Ecto neural progenitor cell (in vitro differentiated cells): Measurements from ENCODE around the gene MRPS14.

Source experiments
- DNase-seq: peaks from one replicate; pipeline ENCODE4 v3.0.0-alpha.2; 2018; ENCODE audit warnings: low spot score

The MRPS14 gene

GRCh38 chr1:174984952-174985351 lies 38.3 kb downstream of the MRPS14 start:
- no peak for DNase-seq

DNA sequence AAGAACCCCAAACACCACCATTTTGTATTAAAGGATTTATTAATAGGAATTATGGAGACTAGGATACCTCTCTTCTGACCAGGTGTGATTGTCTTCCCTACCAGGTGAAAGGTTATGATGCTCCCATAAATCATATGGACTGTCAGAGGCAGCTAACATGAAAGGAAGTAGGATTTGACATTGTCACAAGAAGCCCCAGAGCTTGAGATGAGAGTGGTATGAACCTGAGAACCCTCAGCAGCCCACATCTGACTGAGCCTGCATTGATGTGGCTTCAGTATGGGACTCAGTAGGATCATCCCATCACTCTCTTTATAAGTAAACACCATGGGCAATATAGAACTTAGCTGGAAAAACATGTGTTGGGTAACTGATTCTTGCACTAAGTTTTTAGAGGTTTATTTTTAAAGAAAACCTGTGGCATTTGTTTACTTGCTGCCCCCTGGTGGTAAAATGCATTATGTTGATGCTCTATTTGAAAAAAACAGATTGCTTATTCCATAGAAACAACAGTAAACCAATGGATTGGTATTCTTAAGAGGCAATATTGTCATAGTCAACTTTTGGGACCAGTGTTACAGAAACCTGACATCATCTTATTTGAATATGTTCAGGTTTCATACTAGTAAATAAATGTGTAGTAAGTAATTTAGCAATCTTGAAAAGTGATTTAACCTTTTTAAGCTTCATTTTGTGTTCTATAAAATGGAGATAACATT lies 40.1 kb downstream of the MRPS14 start:
- DNase-seq, result no peak

- no peak for DNase-seq
These were observed 46.7 kb downstream of the MRPS14 start for GRCh38 chr1:174976436-174977108.

- no peak for DNase-seq
These were observed 47.5 kb downstream of the MRPS14 start for GRCh38 chr1:174975764-174976163.

GRCh38 chr1:174974711-174975119 lies 48.5 kb downstream of the MRPS14 start:
- no peak for DNase-seq

DNA sequence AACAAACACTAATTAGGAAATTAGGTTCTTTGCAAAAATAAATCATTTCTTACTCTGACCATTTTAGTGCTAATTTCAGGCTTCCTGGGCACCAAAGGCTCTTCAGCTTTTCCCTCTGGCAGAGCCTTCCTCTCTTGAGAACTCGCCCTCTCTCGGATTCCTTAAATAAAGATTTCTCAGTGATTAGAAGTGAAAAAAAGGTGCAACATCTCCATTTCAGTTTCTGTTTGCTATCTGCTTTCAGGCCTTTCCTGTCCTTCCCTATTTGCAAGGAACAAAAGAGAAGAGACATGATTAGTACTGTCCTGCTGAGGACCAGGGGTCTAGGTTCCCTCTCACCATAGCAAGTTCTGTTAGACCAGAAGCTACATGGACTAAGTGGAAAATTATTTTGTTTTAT lies 51.3 kb downstream of the MRPS14 start:
- DNase-seq, result no peak

GRCh38 chr1:174971466-174971865 lies 51.8 kb downstream of the MRPS14 start:
- no peak for DNase-seq

GRCh38 chr1:174969977-174970376 lies 53.2 kb downstream of the MRPS14 start:
- no peak for DNase-seq

DNA sequence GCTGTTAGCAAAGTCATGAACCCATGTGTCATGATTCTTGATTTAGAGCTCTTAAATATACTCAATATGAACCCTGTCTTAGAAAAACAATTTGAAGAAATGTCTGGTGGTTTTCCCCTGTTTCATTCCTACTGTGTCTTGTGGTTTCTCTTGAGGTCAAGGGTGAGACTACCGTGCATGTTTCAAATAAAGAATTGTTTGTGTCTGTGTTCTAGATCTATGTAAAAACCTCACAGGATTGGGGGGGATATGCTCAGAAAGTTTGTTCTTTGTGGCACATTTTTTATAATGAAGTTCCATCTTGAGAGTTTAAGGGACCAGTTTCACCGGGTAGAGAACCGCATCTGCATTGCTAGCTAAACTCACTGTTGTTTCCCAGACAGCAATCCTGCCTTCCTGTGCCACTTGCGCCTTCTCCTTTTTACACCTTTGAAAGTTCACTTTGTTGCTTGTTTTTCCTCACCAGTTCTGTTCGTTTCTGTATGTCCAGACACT lies 54.4 kb downstream of the MRPS14 start:
- DNase-seq, result no peak

DNA sequence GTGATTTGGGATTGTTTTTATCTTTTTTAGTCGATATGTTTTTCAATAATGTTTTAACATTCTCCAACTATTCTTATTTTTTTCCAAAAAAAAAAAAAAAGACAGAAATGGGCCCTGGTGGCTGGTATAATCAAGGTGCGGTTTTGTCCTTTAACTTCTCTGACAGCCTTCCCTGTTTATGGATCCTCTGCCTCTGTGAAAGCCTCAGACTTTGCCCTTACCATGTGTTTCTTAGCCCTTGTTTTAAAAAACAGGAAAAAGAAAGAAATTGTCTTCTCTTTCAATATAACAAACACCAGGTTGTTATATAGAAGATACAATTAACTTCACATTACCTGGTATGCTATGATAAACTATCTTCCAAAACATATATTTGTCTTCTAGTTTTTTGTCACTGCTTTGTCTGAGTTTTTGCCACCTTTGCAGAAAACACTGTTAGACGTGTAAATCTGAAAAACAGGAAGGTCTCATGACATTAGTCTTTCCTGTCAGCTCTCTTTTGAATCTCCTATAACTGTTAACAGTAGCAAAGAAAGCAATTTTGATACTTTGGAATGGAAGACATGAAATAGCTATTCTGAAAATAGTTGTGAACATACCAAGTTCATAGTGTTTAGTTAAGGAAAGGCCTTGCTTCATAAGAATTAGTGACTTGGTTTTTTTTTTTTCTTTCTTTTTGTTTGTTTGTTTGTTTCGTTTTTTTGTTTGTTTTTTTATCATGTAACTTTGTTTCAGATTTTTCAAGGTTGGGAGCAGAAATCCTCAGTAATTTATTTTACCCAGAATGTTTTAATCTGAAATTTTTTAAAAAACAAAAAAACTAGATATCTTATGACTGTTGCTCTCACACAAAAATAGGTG lies 55.1 kb downstream of the MRPS14 start:
- no peak for DNase-seq

DNA sequence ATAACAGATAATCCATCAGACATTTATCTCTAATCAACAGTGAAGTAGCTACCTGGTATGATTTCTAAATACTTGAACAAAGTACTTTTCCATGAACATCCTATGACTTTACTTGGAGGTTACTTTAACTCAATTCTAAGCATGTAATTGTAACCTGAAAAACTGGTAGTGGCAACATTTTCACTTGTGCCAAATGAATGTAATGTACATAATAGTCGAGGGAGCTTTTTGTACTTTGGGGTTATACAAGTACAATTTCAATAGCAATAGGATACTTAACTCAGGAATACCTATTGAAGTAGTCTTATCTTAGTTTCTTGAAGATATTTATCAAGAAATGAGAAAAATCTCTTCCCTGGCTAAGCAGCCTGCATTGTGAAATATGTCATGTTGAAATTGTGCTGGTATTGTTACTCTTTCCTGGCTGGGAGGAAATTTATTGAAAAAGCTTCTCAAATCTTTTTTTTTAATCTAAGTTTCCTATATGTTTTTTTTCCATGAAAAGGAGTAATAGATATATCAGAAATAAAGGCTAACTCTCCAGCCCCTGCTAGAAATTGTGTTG lies 57.1 kb downstream of the MRPS14 start:
- no peak for DNase-seq

- no peak for DNase-seq
These were observed 57.7 kb downstream of the MRPS14 start for GRCh38 chr1:174965362-174966007.

- no peak for DNase-seq
These were observed 58.3 kb downstream of the MRPS14 start for GRCh38 chr1:174964972-174965361.

GRCh38 chr1:174964261-174964971 lies 58.8 kb downstream of the MRPS14 start:
- no peak for DNase-seq

DNA sequence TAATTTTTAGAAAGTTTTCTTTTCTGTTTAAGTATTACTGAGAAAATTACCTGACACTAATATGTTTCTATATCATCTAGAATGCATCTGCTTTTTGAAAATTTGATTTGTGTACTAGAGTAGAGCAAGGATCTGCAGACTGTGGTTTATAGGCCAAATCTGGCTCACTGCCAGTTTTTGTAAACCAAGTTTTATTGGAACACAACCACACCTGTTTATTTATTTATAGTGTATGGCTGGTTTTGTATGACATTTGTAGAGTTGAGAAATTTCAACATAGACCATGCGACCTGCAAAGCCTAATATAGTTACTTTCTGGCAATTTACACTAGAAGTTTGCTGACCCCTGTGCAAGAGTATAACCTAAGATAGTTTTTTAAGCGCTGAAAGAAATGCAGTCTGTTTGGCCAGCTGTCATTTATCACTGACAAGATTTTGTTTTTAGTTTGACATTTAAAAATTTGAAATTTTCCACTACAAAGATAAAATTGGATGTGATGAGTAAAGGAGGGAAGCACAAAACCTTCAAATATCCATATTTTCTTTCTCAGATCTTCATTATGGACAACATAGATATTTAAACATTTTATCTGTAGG lies 59.6 kb downstream of the MRPS14 start:
- DNase-seq, result no peak
